Natural killer cell treated with Interleukin-12 subunit alpha and Interleukin-12 subunit beta and Interleukin-15 and Interleukin-18, amount 100 ng/mL, for 72 hours (primary cell): ENCODE data around the gene NRXN3. TPM values are rescaled to one million over a fixed set of nuclear protein-coding genes. Genes with fewer than 3 reads are reported as not detected.
A peak's percentile ranks its signal among the peaks of the same experiment; 100 is the strongest.

Experiments used
- ATAC-seq, 2 donors: fragments of 150-1000 bp; cut with Tn5 transposase in 1 of 2; sonication (Bioruptor Pico), chemical (Tn5 transposase) in 1 of 2; 2 replicates each; pipeline ENCODE4 v1.10.0; 2021
- DNase-seq: peaks from one replicate; pipeline ENCODE4 v3.0.0; 2022; ENCODE audit warnings: low spot score
- H3K27ac Mint-ChIP-seq, 2 donors: 1 replicate in 1 of 2; 2 replicates in 1 of 2; pipeline ENCODE4 v1.8.0; 2022; ENCODE audit warnings: mixed read lengths in 2 of 2, mild to moderate bottlenecking in 1 of 2, moderate library complexity in 1 of 2
- H3K27me3 Mint-ChIP-seq, 2 donors: 1 replicate in 1 of 2; 2 replicates in 1 of 2; pipeline ENCODE4 v1.8.0; 2022; ENCODE audit warnings: mixed read lengths in 2 of 2
- H3K36me3 Mint-ChIP-seq: one replicate; pipeline ENCODE4 v1.8.0; 2022; ENCODE audit warnings: mixed read lengths
- H3K4me1 Mint-ChIP-seq, 2 donors: 1 replicate in 1 of 2; 2 replicates in 1 of 2; pipeline ENCODE4 v1.8.0; 2022; ENCODE audit warnings: low read depth in 2 of 2, mixed read lengths in 2 of 2, mild to moderate bottlenecking in 1 of 2
- H3K4me3 Mint-ChIP-seq: one replicate; pipeline ENCODE4 v1.8.0; 2022; ENCODE audit warnings: mixed read lengths
- H3K9me3 Mint-ChIP-seq: 2 replicates; pipeline ENCODE4 v1.8.0; 2022; ENCODE audit warnings: mixed read lengths
- total RNA-seq, 2 donors: library from RNA; stranded (reverse); gene quantifications; one replicate each; pipeline ENCODE4 v1.2.3, GENCODE V29; 2022

NRXN3 gene
- total RNA-seq, 2 donors from 2014 or later: not detected

DNA sequence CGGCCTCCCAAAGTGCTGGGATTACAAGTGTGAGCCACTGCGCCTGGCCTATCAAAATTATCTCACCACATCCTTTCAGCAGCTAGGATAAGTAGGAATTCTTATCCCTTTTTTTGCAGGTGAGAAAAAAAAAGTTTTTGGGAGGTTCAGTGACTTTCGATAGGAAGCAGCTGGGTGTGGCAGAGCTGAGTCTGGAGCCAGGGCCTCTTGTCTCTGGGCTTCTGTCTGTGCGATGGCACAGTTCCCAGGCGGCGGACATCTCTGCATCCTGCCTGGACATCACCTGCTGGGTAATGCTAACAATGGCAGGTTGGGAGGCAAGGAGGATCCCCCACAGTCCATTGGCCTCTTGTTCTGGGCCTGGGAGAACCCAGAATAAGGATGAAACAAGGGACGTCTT lies 12.5 kb downstream of the NRXN3 start:
- Mint-ChIP-seq H3K36me3 (no peaks in the 10 kb centered on the region), H3K9me3 (no peaks in the 10 kb centered on the region), H3K27me3 (peaks cover 32 to 35% of the 10 kb centered on the region in 2 donors), H3K4me1 (no peaks in the 10 kb centered on the region), H3K4me3 (no peak overlapping the region), H3K27ac (no peak overlapping the region)
- no peak for DNase-seq
- ATAC-seq: no peak

DNA sequence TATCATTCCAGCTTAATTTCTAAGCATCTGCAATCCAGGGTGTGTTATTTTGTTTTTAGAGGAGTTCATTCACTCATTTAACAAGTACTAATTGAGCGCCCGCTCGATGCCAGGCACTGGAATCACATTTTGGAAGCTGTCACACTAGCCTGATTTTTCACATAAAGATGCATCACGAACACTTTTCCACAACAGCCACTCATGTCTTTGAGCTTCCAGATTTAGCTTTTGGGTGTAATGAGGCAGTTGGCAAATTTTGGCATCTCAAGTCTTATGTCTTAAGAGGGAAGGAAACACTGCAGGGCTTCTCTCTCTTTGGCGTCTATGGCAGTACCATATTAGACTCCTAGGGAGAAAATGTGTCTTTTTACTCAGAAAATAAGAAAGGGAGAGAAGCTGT lies 14.0 kb downstream of the NRXN3 start:
- Mint-ChIP-seq H3K36me3 (no peaks in the 10 kb centered on the region), H3K4me1 (no peaks in the 10 kb centered on the region), H3K27me3 (peaks cover 35 to 40% of the 10 kb centered on the region in 2 donors), H3K9me3 (no peaks in the 10 kb centered on the region), H3K27ac (no peak overlapping the region), H3K4me3 (no peak overlapping the region)
- no peak for DNase-seq
- no peak for ATAC-seq

DNA sequence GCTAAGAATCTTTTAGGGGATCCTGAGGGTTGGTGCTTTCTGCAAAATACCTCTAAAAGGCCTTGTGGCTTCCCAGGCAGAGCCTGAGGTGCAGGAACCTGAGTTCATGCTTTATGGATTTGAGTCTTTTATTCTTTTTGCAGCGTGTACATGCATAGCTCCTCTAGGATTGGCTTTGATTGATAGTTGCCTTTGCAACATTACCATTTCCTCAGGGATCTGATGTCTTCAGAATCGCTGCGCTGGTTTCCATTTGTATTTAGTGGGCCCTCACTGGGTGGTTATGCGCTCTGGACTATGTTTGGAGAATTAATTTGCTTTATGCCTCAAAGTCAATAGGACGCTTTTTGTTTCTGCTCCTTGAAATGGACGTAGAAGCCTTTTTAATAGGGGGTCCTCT lies 16.1 kb downstream of the NRXN3 start:
- Mint-ChIP-seq H3K4me3 (no peak overlapping the region), H3K9me3 (no peaks in the 10 kb centered on the region), H3K36me3 (no peaks in the 10 kb centered on the region), H3K4me1 (no peaks in the 10 kb centered on the region), H3K27ac (no peak overlapping the region), H3K27me3 (peaks cover 38 to 48% of the 10 kb centered on the region in 2 donors)
- ATAC-seq (no peak), DNase-seq (no peak)

DNA sequence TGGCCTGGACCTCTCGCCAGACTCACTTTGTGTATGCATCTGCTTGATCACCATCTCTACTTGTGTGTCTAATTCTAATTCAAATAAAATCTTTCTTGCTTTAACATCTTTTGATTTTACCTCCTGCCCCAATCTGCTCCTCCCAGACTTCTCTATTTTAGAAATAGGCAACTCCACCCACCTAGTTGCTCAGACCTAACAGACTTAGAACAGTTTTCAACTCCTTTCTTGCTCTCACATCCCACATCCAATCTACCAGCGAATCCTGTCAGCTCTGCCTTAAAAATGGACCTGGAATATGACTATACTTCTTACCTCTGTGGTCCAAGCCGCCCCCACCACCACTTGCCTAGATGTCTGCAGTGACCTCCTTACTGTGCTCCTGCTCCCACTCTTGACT lies 18.7 kb downstream of the NRXN3 start:
- no peaks in the 10 kb centered on the region for H3K9me3 Mint-ChIP-seq
- no peak for ATAC-seq
- no peaks in the 10 kb centered on the region for H3K36me3 Mint-ChIP-seq
- peaks cover 35 to 44% of the 10 kb centered on the region in 2 donors for H3K27me3 Mint-ChIP-seq
- DNase-seq: no peak
- no peaks in the 10 kb centered on the region for H3K4me1 Mint-ChIP-seq
- H3K27ac Mint-ChIP-seq: no peak overlapping the region
- H3K4me3 Mint-ChIP-seq: no peak overlapping the region

DNA sequence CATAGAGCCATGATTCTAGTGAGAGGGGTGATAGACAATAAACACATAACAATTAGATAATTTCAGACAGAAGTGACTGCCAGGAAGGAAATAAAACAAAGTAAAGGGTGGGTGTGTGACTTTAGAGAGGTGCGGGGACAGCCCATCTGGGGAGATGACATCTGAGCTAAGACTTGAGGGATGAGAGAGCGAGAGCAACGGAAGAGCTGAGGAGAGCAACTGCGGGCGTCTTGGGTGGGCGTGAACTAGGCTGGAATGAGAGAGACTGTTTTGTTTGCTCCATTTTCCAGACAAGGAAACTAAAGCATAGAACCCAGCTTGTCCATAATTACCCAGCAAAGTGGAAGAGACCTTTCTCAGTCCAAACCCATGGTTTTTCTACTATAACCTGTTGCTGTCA lies 25.3 kb downstream of the NRXN3 start:
- H3K27ac Mint-ChIP-seq: no peak overlapping the region

DNA sequence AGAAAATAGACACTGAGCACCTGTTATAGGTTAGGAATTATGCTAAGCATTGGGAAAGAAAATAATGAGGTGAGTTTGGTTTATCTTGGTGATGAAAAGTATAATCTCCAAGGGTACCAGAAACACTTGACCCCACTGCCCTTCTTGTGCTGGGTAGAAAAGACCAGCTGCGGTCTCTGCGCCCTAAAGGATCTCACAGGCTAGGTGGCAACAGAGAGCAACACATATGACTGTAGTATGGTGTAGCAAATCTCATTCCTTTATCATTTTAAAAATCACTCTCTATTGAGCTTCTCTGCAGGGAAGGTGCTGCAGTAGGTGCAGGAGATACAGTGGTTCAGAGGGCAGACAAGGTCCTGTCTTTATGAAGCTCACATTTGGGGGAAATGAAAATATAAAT lies 26.1 kb downstream of the NRXN3 start:
- H3K27me3 Mint-ChIP-seq: peaks cover 15 to 24% of the 10 kb centered on the region in 2 donors
- DNase-seq: no peak
- peaks cover under 1 to 5% of the 10 kb centered on the region in 2 donors for H3K4me1 Mint-ChIP-seq
- ATAC-seq: no peak
- no peaks in the 10 kb centered on the region for H3K36me3 Mint-ChIP-seq
- no peak overlapping the region for H3K27ac Mint-ChIP-seq
- H3K9me3 Mint-ChIP-seq: no peaks in the 10 kb centered on the region
- no peak overlapping the region for H3K4me3 Mint-ChIP-seq

More for the DNA sequence above, 25.3 kb downstream of the NRXN3 start:
- Mint-ChIP-seq H3K4me1 (peaks cover 0 to 3% of the 10 kb centered on the region in 2 donors), H3K4me3 (no peak overlapping the region), H3K27me3 (peaks cover 14 to 22% of the 10 kb centered on the region in 2 donors), H3K36me3 (no peaks in the 10 kb centered on the region), H3K9me3 (no peaks in the 10 kb centered on the region)
- ATAC-seq (no peak), DNase-seq (no peak)

DNA sequence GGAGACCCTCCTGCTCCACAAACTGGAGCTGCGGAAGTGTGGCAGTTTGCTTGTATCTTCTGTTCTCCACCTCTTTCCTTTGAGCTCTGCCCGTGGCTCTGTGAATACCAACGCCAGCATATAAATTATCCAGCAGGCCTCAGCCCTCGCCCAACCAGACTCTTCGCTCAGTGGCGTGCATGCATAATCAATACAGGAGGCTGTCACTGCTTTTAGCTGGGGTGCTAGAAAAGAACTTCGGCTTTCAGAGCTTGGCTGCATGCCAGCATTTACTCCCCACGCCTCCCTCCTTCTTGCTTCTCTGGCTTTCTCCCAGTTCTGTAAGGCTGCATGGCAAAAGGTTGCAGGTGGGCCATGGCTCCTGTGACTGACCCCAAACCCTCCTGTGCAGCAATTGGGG lies 26.9 kb downstream of the NRXN3 start:
- Mint-ChIP-seq H3K27me3 (peaks cover 22 to 29% of the 10 kb centered on the region in 2 donors), H3K4me3 (no peak overlapping the region), H3K4me1 (peaks cover 8 to 12% of the 10 kb centered on the region in 2 donors), H3K36me3 (no peaks in the 10 kb centered on the region), H3K27ac (no peak overlapping the region), H3K9me3 (no peaks in the 10 kb centered on the region)
- ATAC-seq (no peak), DNase-seq (no peak)

DNA sequence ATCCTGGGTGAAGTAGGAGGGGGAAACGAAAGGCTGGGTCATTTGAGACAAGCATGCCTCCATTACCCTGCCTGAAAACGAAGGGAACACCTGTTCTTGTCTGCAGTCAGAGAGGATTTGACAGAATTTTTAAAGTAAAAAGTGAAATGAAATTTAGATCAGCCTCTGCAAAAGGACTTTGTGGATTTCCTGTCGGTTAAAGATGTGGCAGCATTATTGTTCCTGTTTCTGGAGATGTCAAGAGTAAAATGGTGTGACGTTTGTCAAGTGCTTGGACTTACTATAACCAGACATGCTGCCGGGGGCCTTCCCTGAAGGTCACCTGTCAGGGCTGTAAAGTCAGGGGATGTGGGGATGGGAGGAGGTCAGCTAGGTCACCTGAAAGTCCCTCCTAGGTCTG lies 32.0 kb downstream of the NRXN3 start:
- DNase-seq (no peak), ATAC-seq (no peak)
- Mint-ChIP-seq H3K36me3 (no peaks in the 10 kb centered on the region), H3K4me1 (peaks cover 12 to 18% of the 10 kb centered on the region in 2 donors), H3K27me3 (peaks cover 23 to 30% of the 10 kb centered on the region in 2 donors), H3K27ac (no peak overlapping the region), H3K9me3 (peaks cover 3% of the 10 kb centered on the region), H3K4me3 (no peak overlapping the region)

DNA sequence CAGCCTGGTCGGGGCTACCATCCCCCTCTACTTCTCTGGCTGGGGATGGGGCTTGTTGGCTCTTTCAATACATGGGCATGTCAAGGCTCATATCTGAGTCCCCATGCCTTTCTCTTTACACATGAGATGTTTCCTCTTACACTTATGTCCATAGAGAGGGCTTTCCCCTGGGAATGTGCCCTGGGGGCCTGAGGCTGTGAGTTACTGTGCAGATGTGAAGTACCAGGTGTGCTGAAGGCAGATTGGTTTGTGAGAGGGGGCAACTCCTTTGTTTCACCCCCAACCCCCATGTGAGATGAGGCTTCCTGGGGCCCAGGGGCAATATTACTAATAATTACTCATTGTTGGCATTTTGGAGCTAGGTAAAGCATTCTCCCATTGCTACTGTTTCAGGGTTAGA lies 32.8 kb downstream of the NRXN3 start:
- DNase-seq (no peak), ATAC-seq (no peak)
- Mint-ChIP-seq H3K9me3 (peaks cover 3% of the 10 kb centered on the region), H3K27ac (no peak overlapping the region), H3K36me3 (no peaks in the 10 kb centered on the region), H3K27me3 (peaks cover 29 to 30% of the 10 kb centered on the region in 2 donors), H3K4me1 (peaks cover 12 to 18% of the 10 kb centered on the region in 2 donors), H3K4me3 (no peak overlapping the region)

DNA sequence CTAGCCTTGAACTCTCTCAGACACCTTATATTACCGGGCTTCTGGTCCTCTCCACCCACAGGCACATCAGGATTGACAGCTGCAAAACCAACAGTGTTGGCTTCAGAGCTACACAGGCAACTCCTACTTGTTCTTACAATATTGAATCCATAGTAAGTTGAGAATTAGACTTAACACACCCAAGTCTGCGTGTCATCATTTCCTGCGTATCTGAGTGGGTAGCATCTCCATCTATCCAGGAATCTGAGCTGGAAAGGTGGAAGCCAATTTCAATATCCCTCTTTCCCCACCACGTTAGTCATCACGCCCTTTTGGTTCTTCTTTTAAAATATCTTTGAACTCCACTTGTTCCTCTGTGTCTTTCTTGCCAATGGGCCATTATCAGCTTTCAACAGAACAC lies 37.2 kb downstream of the NRXN3 start:
- peaks cover under 1 to 2% of the 10 kb centered on the region in 2 donors for H3K4me1 Mint-ChIP-seq
- H3K27me3 Mint-ChIP-seq: peaks cover 10 to 13% of the 10 kb centered on the region in 2 donors
- no peak overlapping the region for H3K27ac Mint-ChIP-seq
- no peak for ATAC-seq
- no peaks in the 10 kb centered on the region for H3K36me3 Mint-ChIP-seq
- H3K4me3 Mint-ChIP-seq: no peak overlapping the region
- DNase-seq: no peak
- H3K9me3 Mint-ChIP-seq: peaks cover 6% of the 10 kb centered on the region

DNA sequence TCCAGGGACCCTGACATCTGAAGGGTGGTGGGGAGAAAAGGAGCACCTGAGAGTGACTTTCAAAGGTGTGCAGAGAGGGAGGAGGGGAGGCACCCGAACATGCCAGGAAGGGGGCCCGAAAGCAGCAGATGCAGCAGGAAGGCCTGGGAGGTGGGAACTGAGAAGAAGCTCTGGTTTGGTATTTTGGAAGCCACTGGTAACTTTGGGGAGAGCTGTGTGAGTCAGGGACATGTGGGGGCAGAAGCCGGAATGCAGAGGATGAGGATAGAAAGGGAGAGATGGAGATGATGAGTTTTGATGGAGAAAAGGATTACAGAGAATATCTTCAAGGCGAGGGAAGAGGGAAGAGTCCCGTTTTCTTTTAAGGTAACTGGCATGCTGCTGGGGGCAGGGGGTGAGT lies 50.1 kb downstream of the NRXN3 start:
- H3K4me1 Mint-ChIP-seq: no peaks in the 10 kb centered on the region
- no peaks in the 10 kb centered on the region for H3K36me3 Mint-ChIP-seq
- DNase-seq: no peak
- no peak overlapping the region for H3K4me3 Mint-ChIP-seq
- H3K27ac Mint-ChIP-seq: no peak overlapping the region
- no peak for ATAC-seq
- no peaks in the 10 kb centered on the region for H3K9me3 Mint-ChIP-seq
- H3K27me3 Mint-ChIP-seq: no peaks in the 10 kb centered on the region

DNA sequence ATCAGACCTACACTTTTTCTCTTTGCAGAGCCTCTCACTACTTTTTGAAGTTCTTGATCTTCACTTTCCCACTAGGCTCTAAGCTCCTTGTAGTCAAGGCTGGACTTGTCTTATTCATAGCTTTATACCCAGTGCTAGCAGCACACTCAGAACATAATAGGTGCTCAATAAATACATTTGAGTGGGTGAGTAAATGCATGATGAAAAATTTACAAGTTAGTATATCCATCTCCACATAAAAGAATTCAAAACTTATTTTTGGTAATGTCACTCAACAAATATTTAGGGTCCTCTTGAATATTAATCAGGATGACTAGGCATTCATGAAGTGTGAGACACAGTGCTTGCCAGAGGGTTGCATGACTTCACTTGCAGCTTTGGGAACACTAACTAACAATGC lies 52.6 kb downstream of the NRXN3 start:
- no peak for DNase-seq
- no peaks in the 10 kb centered on the region for H3K4me1 Mint-ChIP-seq
- no peaks in the 10 kb centered on the region for H3K9me3 Mint-ChIP-seq
- ATAC-seq: peak in 1 of 2 donors; percentile 40
- H3K27ac Mint-ChIP-seq: no peak overlapping the region
- no peaks in the 10 kb centered on the region for H3K27me3 Mint-ChIP-seq
- H3K4me3 Mint-ChIP-seq: no peak overlapping the region
- H3K36me3 Mint-ChIP-seq: no peaks in the 10 kb centered on the region

DNA sequence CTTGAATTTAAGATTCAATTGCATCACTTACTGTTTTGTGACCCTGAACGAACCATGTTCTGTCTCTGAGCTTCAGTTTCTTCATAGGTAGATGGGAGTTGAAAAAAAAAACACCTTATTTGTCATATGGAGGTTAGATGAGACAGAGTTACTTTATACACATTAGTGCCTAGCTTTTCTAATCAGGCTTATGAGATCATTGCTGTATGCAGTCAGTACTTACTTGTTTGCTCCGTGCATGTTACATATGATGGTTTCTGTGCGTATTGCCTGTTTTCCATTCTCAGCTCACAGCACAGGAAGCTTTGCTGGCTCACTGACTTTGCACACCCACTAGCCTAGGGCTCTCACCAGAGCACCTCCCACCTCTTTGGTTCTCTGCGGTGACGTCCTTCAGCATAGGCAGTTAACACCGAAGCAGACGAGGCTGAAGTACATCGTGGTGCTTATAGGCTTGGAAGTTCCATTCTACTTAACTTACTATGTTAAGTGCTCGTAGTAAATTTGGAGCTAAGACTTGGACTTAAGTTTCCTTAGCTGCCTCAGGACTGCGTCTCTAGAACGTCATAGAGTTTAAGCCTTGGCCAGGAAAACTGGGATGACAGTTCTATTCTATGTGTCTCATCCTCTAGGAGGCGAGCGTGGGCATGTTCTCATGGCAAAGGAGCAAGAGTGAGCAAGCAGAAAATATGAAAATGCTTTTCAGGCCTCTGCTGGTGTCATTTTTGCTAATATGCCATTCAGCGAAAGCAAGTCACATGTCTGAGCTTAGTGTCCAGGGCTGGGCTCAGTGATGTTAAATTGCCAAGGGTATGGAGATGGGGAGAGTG lies 57.3 kb downstream of the NRXN3 start:
- Mint-ChIP-seq H3K27ac (no peak overlapping the region), H3K36me3 (no peaks in the 10 kb centered on the region), H3K27me3 (peaks cover 8 to 17% of the 10 kb centered on the region in 2 donors), H3K9me3 (no peaks in the 10 kb centered on the region), H3K4me1 (no peaks in the 10 kb centered on the region), H3K4me3 (no peak overlapping the region)
- DNase-seq: no peak
- no peak for ATAC-seq

DNA sequence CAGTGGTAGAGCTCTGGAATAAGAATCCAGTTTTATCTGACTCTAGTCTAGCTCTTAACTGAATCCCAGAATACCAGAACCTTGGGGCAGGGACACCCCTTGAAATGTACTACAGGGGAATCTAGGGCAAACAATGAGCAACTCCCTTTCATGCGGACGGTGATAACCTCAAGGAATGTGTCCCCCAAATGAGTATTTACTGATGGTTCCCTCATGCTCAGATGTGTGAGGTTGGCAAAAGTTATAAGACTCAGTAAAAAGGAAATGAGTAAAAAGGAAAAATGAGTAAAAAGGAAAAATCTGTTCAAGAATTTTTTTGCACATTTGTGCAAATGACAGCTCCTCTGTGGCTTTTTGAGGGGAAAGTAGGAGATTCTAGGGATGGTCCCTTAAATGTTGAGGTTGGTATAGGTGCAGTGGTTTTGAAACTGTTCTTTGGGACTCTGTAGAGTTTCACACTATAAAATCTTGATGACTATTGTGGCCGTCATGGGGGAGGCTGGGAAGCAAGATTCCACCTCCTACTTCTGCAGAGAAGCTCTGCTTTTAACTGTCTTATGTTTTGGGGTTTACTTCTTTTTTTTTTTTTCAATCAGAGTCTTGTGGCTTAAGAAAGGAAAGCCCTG lies 58.6 kb downstream of the NRXN3 start:
- Mint-ChIP-seq H3K4me1 (no peaks in the 10 kb centered on the region), H3K4me3 (no peak overlapping the region), H3K9me3 (no peaks in the 10 kb centered on the region), H3K27ac (no peak overlapping the region), H3K36me3 (no peaks in the 10 kb centered on the region), H3K27me3 (peaks cover 11 to 20% of the 10 kb centered on the region in 2 donors)
- no peak for DNase-seq
- no peak for ATAC-seq
